Lung microvascular endothelial cell (primary cell): ENCODE data around the gene LRFN2. TPM values are rescaled to one million over a fixed set of nuclear protein-coding genes. Genes with fewer than 3 reads are reported as not detected.

Source experiments
- DNase-seq, 2 donors: peaks; one replicate each; pipeline versions ENCODE4 v3.0.0 to v3.0.0-alpha.2; 2010; ENCODE audit warnings: low read depth in 2 of 2
- total RNA-seq: library from RNA; depleted of rRNA; stranded (reverse); fragments of >200 nt; gene quantifications from 2 replicates; pipeline ENCODE4 v1.2.1, GENCODE V29; 2014

LRFN2 gene
- total RNA-seq, 1 donor from 2014 or later = not detected

- DNase-seq = no peak
These were observed 186.4 kb downstream of the LRFN2 start for GRCh38 chr6:40400738-40401137.

GRCh38 chr6:40399888-40400457, 187.2 kb downstream of the LRFN2 start:
- no peak for DNase-seq

- DNase-seq = no peak
These were observed 188.2 kb downstream of the LRFN2 start for GRCh38 chr6:40398810-40399477.

GRCh38 chr6:40398034-40398691, 189.0 kb downstream of the LRFN2 start:
- DNase-seq = no peak

GRCh38 chr6:40397287-40398033, 189.7 kb downstream of the LRFN2 start:
- DNase-seq = no peak

- no peak for DNase-seq
These were observed 191.5 kb downstream of the LRFN2 start for GRCh38 chr6:40395698-40396076.

GRCh38 chr6:40395066-40395697, 192.0 kb downstream of the LRFN2 start:
- DNase-seq = no peak

GRCh38 chr6:40394381-40394780, 192.8 kb downstream of the LRFN2 start:
- DNase-seq = no peak

- DNase-seq = no peak
These were observed 193.5 kb downstream of the LRFN2 start for GRCh38 chr6:40393641-40394040.

- DNase-seq = no peak
These were observed 194.6 kb downstream of the LRFN2 start for GRCh38 chr6:40392589-40392988.

GRCh38 chr6:40391851-40392517, 195.2 kb downstream of the LRFN2 start:
- DNase-seq = no peak

- no peak for DNase-seq
These were observed 196.1 kb downstream of the LRFN2 start for GRCh38 chr6:40391086-40391485.

- no peak for DNase-seq
These were observed 196.9 kb downstream of the LRFN2 start for GRCh38 chr6:40390144-40390800.

GRCh38 chr6:40389254-40389653, 197.9 kb downstream of the LRFN2 start:
- no peak for DNase-seq

GRCh38 chr6:40387871-40388264, 199.3 kb downstream of the LRFN2 start:
- DNase-seq = no peak

- DNase-seq = no peak
These were observed 199.9 kb downstream of the LRFN2 start for GRCh38 chr6:40387127-40387870.

GRCh38 chr6:40386200-40386599, 201.0 kb downstream of the LRFN2 start:
- DNase-seq = no peak

GRCh38 chr6:40383348-40384115, 203.6 kb downstream of the LRFN2 start:
- no peak for DNase-seq

- DNase-seq = no peak
These were observed 206.9 kb downstream of the LRFN2 start for GRCh38 chr6:40380271-40380670.
